Measurements from ENCODE around the gene CDC42BPA. TPM values are rescaled to one million over a fixed set of nuclear protein-coding genes. Genes with fewer than 3 reads are reported as not detected.
"Not testable (repeated sequence)": the region's sequence is repeated elsewhere in the genome, so short reads cannot be mapped to it uniquely, and the experiment has no call there.

Gene CDC42BPA
- total and polyA plus RNA-seq, 2 donors (not counting 3 experiments of a cell fraction or from before 2014, with no cell fraction given), result 26.1 to 92.6 TPM

- no peak overlapping the region for H3K4me2 ChIP-seq (ENCODE audit: insufficient read depth, low read length)
- no peaks in the 10 kb centered on the region for H3K9me1 ChIP-seq (replicated peaks; ENCODE audit: control insufficient read depth, extremely low read depth, insufficient read depth, low read length)
- no peaks in the 10 kb centered on the region for H3K27me3 ChIP-seq (ENCODE audit: control insufficient read depth in 2 of 2, insufficient read depth in 2 of 2, low read length in 2 of 2)
- no peaks in the 10 kb centered on the region for H3K9me3 ChIP-seq (replicated peaks; ENCODE audit: control insufficient read depth, insufficient read depth, low read length)
- H3K79me2 ChIP-seq (ENCODE audit: control insufficient read depth, insufficient read depth, low read length), result no peaks in the 10 kb centered on the region
- H2AFZ ChIP-seq (ENCODE audit: low read depth, low read length), result no peak overlapping the region
- no TSS peak for BruUV-seq (replicated peaks)
- DNase-seq (ENCODE audit: low read depth, low spot score) (no peak), FAIRE-seq (no peak)
- no peak overlapping the region for H3K4me3 ChIP-seq (replicated peaks in 1 of 3; ENCODE audit: insufficient read depth in 1 of 3, low read depth in 1 of 3, low read length in 3 of 3)
- ChIA-PET POLR2A (no interaction called here), CTCF (interaction anchor here (2.1 kb wide), 1 partner anchor 12 kb away, joined by 6 read pairs; no protein-coding TSS in a partner anchor)
- dilution Hi-C loops (cut with MboI; ENCODE audit: extremely low pct_ligation_motif_present, low sequenced_read_pairs), result no loop called here
- no peaks in the 10 kb centered on the region for H3K36me3 ChIP-seq (ENCODE audit: control insufficient read depth in 2 of 2, extremely low read depth in 1 of 2, insufficient read depth in 2 of 2, low read length in 2 of 2)
- intact Hi-C loops (cut with micrococcal nuclease), result no loop called here
- no peaks in the 10 kb centered on the region for H4K20me1 ChIP-seq (replicated peaks; ENCODE audit: control insufficient read depth, extremely low read depth, insufficient read depth, low read length)
- H3K27ac ChIP-seq (ENCODE audit: insufficient read depth, low read depth, low read length), result no peak overlapping the region
- TF ChIP-seq, protein P1, sequence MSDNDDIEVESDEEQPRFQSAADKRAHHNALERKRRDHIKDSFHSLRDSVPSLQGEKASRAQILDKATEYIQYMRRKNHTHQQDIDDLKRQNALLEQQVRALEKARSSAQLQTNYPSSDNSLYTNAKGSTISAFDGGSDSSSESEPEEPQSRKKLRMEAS (IDR thresholded peaks at IDR 0.05; ENCODE audit: insufficient read depth, insufficient read length), result no peak
- TF ChIP-seq POLR2A (IDR thresholded peaks at IDR 0.05; ENCODE audit: low read depth, low read length) (no peak), CTCF (IDR thresholded peaks at IDR 0.05; ENCODE audit: extremely low read depth in 1 of 2, insufficient read depth in 1 of 2, low read depth in 1 of 2, low read length in 2 of 2) (no peak), EZH2 (IDR thresholded peaks at IDR 0.05; ENCODE audit: borderline replicate concordance, low read depth, low read length, severe bottlenecking) (no peak), GATA2 (IDR thresholded peaks at IDR 0.05; ENCODE audit: insufficient read depth, insufficient read length, low read depth, low read length) (no peak), JUN (IDR thresholded peaks at IDR 0.05; ENCODE audit: borderline replicate concordance, insufficient read depth, insufficient read length, low read depth) (no peak)
- H3K9ac ChIP-seq (replicated peaks; ENCODE audit: extremely low read depth, insufficient read depth, low read length), result no peak overlapping the region
- H3K4me1 ChIP-seq (ENCODE audit: control insufficient read depth, extremely low read depth, insufficient read depth, low read length), result peaks cover 7% of the 10 kb centered on the region
Observed at GRCh38 chr1:227342075-227342829, 24.0 kb upstream of the CDC42BPA start.

DNA sequence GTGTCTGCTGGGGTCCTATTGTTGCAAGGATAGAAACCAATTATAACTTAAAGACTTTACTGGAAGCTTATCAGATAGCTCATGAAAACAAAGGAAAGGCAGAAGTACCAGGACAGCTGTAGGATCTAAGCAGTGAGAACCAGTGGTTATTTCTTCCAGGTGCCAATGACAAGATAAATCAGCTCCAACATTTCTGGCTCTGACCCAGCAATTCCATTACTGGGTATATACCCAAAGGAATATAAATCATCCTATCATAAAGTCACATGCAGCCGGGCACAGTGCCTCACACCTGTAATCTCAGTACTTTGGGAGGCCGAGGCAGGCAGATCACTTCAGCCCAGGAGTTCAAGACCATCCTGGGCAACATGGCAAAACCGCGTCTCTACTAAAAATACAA is 17.8 kb upstream of the CDC42BPA start:
- POLR2A ChIA-PET; dilution Hi-C loops (cut with MboI; ENCODE audit: extremely low pct_ligation_motif_present, low sequenced_read_pairs); H3K79me2 ChIP-seq (ENCODE audit: control insufficient read depth, insufficient read depth, low read length); intact Hi-C loops (cut with micrococcal nuclease); H3K9me3 ChIP-seq (replicated peaks; ENCODE audit: control insufficient read depth, insufficient read depth, low read length); H3K9me1 ChIP-seq (replicated peaks; ENCODE audit: control insufficient read depth, extremely low read depth, insufficient read depth, low read length); H3K27ac ChIP-seq (ENCODE audit: insufficient read depth, low read depth, low read length); H3K4me2 ChIP-seq (ENCODE audit: insufficient read depth, low read length); H3K27me3 ChIP-seq (ENCODE audit: control insufficient read depth in 2 of 2, insufficient read depth in 2 of 2, low read length in 2 of 2); H3K9ac ChIP-seq (replicated peaks; ENCODE audit: extremely low read depth, insufficient read depth, low read length); H2AFZ ChIP-seq (ENCODE audit: low read depth, low read length); H3K4me1 ChIP-seq (ENCODE audit: control insufficient read depth, extremely low read depth, insufficient read depth, low read length); BruUV-seq (replicated peaks); FAIRE-seq; H4K20me1 ChIP-seq (replicated peaks; ENCODE audit: control insufficient read depth, extremely low read depth, insufficient read depth, low read length); DNase-seq (ENCODE audit: low read depth, low spot score); H3K4me3 ChIP-seq (replicated peaks in 1 of 3; ENCODE audit: insufficient read depth in 1 of 3, low read depth in 1 of 3, low read length in 3 of 3); H3K36me3 ChIP-seq (ENCODE audit: control insufficient read depth in 2 of 2, extremely low read depth in 1 of 2, insufficient read depth in 2 of 2, low read length in 2 of 2): not testable (repeated sequence)
- CTCF ChIA-PET, result interaction anchor here (1.3 kb wide), 1 partner anchor 8 kb away, joined by 4 read pairs; no protein-coding TSS in a partner anchor

All from endothelial cell of umbilical vein (primary cell).